T-helper 1 cell (primary cell): ENCODE results near the gene A2M.

Source experiments
- DNase-seq, 5 donors: peaks; one replicate each; pipeline ENCODE4 v3.0.0-alpha.2; 2012 to 2020

A2M gene

DNA sequence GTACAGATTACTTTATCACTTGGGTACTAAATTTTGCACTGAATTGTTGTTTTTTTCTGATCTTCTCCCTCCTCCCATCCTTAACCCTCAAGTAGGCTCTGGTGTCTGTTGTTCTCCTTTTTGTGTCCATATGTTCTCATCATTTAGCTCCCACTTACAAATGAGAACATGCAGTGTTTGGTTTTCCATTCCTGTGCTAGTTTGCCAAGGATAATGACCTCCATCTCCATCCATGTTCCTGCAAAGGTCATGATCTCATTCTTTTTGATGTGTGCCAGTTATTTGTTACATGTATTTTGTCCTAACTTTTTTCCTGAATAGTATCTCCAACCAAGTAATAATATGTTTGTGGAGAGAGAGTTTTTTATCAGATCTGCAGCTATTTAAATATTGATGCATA, 44.2 kb downstream of the A2M start:
- no peak for DNase-seq

DNA sequence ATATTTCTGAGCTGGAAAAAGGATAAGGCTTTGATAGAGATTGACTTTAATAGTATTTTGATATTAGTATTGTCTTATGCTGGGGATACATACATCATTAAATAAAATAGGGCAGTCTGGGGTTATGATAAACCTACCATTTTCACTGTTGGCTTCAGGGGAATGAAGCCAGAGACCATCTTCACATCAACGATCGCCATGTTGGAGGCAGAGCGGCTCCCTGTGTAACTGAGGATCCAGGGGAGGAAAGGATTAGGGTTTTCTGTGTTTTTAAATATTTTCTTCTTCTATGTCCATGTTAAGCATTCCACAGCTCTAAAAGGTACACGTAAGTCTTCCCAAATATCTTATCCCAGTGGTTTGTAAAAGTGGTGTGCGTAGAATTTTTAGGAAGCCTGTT, 45.4 kb downstream of the A2M start:
- no peak for DNase-seq

DNA sequence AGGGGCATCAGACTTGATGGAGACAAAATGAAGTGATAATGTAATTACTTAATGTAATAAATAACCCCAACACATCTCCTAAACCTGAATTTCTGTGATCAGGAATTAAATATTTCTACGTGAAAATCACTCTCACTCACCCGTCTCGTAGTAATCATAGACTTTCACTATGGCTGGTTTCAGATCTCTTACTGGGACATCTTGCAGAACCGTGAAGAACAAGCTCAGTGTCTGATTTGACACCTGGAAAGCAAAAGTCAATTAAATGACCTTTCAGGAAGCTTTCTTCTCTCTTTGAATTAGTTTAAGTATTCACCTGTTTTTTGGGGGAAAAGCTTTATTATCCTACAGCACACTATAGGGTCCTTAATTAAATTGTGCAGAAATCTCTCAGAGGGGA, 47.1 kb downstream of the A2M start:
- no peak for DNase-seq

DNA sequence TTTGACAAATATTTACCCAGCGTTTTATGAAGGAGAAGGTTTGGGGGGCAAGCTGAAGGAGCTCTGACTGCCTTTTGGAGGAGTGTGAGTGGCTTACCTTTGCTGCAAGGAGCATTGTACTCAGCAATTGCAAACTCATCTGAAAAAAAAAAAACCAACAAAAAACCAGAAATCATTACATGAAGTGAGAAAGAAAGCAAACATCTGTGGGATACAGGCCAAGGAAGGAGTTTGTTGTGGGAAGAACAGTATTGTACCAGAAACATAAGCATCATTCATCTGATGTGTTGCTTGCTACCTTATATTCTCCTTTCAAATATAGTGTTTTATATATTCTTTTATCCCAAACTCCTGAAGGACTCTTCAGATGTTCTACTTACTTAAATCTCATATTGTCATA, 47.6 kb downstream of the A2M start:
- DNase-seq: no peak

DNA sequence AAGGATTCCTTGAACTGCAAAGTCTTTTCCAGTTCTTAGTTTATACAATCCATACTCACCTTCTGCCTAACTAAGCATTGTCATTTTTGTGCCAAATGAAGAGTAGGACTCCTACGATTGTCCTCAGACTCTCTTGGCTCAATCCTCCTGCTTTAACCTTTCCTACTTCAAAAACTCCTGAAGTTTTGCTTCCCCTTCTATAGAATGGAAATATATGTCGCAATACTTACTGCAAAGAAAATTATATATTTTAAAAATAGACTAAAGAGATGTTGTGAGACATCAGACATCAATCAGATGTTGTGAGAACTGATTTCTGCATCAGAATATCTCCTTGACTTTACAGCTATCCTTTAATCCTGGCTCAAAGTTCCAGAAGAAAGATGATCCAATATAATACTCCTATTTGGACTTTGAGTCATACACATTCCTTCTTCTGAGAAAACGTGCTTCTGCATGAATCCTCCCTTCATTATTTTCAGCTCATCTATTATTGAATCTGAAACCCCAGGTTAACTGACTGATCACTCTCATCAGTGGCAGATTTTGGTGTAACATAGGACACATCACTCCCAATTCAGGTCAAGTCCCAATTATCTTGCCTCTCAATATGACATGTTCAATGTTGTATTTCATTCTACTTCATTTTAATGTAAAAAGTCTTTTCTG, 48.8 kb downstream of the A2M start:
- no peak for DNase-seq

DNA sequence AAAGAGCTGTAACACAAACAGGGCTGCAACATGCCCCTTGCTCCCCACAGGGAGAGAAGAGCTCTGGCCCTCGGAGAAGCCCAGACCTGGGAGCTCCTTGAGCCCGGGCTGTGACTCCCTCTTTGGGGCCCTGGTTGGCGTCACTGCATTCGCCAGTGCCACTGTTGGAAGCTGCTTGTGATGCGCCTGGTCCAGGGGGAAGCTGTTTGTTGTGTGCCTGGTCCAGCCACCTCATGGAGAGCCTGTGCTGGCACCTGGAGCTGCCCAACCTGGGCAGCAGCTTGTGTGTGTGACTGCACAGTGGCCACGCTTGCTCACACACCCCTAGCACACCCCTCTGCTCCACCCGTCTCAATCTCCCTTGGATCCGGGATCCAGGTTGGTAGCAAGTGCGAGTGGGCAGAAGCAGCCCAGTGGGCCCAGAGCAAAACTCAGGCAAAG, 49.5 kb downstream of the A2M start:
- DNase-seq: no peak

DNA sequence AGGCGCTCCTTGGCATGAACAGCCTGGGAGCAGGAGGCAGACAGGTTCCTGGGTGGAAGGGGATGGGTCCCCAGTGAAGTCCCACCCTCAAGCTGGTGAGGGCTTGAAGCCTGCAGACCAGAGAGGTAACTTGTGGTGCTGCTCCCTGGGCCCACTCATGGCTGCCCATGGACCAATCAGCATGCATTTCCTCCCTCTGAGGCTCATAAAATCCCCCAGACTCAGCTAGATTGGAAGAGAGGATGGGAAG, 50.2 kb downstream of the A2M start:
- DNase-seq: no peak

DNA sequence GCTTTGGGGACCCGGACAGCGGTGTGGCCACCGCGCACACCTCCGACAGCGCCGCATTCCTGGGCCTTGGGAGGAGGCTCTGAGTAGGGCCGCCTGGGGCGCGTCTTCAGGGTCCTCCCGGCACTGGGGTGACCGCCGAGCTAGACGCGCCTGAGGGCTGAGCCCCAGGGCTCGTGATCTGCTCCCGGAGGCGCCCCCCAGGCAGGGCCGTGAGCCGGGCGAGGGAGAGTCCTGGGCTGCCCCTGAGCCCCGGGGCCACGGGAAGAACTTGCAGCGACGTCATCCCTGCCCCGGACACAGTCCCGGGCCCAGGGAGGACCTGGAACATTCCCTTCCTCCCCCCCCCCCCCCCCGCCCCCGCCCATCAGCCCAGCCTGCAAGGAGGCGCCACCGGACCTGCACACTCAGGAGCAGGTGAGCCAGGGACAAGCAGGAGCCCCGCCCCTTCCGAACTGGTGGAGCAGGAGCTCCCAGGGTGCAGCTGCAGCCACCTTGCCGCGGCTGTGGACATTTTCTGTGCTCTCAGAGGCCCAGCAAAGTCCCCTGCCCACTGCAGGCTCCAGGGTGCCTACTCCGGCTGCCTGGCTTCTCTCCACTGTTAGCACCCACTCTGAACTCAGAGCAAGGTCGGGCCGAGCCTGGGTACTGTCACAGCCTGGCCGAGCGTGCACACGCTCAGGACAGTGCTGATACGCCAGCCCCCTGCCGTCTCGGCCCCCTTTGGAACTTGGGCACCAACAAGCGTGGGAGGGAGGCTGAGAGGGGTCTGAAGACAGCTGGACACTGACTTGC, 50.7 kb downstream of the A2M start:
- peak in 2 of 5 donors; percentile 10 to 11 for DNase-seq

DNA sequence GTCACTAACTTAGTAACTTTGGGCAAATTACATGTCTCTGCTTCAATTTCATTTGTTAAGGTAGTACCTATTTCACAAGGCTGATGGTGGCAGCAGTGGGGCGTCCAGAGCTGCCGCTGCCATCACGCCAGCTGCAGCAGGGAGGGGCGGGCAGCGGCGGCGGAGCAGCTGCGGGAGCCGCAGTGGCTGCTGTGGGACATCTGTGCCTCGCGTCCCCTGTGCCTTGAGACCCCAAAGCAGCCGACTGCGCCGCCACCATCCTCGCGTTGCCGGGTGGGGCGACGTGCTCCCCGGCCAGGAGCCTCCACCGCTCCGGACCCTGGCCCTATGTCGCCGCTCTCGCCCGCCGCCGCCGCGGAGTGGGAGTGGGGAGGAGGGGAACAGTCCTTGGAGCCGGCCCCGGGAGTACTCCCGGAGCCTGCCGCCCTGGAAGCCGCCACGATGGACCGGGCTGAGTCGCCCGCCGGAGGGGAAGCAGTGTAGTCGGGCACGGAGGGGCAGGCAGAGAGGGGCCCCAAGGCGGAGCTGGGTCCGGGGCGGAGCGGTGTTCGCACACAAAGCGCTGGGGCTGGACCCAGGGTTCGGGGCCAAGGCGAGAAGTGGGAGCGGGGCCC, 51.4 kb downstream of the A2M start:
- peak in 4 of 5 donors; percentile 17 to 51 (median 36) for DNase-seq

DNA sequence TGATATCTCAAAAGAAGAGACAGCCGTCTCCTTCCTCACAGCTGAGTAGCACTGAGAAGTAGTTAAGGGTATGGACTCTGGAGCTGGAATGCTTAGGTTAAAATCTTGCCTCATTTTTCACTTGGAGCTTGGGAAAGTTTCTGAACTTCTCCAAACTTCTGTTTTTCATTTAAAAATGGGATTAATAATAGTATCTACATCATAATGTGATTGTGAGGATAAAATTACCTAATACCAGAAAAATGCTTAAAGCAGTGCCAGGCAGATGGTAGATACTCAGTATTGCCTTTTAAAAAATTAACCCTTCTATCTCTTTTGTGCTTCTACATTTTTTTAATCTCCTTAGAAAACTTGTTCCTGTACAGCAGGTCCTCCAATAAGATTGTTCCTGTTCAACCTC, 63.1 kb downstream of the A2M start:
- no peak for DNase-seq

DNA sequence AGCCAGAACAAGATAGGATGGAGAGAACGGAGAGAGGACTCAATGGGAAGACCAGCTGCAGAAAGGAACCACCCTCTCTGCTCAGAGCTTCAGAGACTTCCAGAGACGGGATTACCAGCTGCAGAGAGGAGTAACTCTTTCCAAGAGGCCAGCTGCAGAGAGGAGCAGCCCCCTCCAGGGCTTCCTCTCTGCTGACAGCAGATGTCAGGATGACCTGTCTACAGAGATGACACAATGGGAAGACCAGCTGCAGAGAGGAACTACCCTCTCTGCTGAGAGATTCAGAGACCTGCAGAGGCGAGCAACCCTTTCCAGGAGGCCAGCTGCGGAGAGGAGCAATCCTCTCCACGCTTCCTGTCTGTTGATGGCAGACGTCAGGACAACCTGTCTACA, 64.6 kb downstream of the A2M start:
- no peak for DNase-seq

DNA sequence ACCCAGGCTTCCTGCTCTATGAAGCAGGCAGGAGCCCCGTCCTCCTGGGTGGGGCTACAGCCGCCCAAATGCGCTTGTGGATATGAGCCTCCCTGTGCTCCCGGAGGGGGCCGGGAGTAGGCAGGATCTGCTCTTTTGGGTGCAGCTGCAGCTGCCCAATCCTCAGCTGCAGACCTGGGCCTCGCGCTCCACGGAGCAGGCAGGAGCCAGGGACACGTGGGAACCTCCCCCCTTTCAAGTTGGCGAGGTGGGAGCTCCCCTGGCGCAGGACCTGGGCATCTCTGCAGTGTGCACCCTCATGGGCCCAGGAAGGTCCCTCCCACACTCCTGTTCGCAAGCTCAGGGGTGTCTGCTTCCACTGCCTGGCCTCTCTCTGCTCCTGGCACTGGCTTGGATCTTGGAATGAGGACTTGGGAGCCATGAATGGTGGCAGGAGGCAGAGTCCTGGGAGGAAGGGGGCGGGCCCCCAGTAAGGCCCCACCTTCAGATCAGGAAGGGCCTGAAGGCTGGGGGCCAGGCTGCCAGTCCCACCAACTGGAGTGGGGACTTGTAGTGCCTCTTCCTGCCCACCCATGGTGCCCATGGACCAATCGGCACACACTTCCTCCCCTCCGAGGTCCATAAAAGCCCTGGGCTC, 65.1 kb downstream of the A2M start:
- no peak for DNase-seq

DNA sequence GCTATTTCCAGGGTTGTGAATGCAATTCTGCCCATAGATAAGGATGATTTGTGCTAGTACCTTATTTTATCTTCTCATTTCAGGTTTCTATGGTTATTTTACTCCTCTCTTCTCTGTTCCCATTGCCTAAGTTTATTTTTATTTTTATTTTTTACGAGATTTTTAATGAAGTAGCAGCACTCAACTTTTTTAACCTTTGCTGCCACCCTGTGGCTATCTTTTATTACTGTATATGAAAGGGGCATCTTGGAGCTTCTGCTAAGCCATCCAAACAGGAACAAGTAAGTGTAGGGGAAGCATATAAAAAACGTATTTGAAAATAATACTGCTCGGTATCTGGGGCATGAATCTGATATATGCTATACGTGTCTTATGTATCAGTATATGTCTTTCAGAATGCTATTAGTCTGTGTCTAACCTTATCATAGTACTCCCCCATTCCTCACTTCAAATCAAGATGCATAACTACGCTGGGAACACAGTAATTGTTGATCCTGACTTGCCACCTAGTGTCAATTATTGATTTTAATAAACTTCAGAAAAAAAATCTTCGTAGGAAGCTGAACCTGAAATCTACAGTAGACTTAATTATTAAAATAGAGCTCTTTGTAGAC, 66.1 kb downstream of the A2M start:
- DNase-seq: peak in 2 of 5 donors; percentile 36 to 41

DNA sequence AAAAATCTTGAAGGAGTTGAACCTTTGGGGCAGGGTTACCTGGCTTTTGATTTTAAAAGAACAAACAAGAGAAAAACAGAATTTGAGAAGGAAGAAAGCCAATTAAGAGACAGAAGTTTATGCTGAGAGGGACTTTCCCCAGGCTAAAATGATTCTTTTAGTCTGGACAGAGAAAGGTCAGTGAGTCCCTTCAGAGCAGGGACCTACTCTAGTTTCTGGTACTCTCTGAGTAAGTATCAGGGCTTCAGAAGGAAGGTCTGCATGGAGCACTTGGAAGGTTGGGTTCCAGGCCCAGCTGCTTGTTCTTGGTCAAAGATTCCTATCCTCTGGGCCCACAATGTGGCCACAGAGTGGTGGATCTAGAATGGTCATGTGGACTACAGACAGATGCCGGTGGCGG, 66.8 kb downstream of the A2M start:
- no peak for DNase-seq

DNA sequence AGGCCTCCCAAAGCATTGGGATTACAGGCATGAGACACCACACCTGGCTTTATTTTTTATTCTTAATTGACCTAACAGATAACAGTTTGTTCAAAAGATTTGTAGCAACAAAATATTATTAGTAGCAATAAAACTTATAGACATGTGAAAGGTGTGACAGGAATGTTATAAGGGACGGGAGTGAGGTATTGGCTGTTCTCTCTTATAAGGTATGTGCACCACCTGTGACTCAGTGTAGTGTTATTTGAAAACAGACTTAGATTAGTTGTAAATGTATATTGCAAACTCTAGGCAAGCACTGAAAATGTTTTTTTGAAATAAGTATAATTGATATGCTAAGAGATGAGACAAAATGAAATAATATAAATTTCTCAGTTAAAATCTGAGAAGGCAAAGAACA, 68.6 kb downstream of the A2M start:
- DNase-seq: no peak

DNA sequence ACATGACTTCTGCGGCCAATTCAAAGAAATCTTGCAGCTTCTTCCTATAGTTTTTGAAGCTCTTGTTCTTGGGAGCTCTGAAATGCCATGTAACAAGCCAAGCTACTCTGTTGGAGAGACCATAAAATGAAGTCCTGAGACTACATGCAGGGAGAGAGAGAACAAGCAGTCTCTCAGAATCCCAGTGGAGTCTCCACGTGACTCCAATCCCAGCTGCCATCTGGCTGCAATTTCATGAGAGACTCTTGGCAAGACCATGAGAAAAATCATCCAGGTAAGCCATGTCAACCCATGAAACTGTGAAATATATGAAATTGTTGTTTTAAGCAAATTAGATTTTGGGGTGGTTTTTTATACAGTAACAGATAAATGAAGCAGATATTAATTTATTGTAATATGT, 72.0 kb downstream of the A2M start:
- no peak for DNase-seq

DNA sequence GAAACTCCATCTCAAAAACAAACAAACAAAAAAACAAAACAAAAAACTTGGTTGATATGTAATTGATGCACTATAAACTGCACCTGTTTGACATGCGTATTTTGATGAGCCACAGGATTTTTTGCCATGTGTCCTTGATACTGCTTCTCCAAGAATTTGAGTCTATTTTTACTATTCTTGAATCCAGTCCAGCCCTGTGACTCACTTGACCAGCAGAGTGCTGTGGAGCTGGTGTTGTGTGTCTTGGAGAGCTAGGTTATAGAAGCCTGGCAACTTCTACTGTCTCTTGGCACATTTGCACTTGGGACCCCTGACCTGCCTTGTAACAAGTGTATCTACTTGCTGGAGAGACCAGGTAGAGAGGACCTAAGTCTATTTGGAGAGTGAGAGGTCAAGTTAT, 74.4 kb downstream of the A2M start:
- no peak for DNase-seq

DNA sequence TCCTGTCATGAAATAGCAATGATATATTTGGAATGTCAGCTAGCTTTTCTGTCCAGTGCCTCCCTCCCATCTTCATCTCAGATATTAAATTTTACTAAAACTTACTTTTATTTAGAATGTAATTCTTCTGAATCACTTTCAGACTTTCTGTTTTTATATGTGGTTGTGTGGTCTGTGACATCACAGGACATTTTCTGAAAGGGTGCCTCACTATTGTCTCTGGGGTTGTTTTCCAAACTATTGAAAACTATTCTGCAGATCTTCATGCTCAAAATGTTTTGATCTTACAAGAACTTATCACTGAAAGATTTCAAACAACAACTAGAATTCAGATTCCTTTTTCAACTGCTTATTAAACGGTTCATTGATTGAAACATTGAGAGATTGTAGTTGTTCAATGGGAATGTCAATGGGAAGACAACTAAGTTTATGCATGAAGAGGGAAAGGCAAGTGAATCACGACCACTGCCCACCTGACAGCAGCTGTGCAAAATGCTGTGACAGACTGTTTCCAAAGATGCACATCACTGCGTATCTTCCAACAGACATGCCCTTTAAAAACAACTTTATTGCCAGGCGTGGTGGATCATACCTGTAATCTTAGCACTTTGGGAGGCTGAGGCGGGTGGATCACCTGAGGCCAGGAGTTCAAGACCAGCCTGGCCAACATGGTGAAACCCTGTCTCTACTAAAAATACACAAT, 75.1 kb downstream of the A2M start:
- no peak for DNase-seq

DNA sequence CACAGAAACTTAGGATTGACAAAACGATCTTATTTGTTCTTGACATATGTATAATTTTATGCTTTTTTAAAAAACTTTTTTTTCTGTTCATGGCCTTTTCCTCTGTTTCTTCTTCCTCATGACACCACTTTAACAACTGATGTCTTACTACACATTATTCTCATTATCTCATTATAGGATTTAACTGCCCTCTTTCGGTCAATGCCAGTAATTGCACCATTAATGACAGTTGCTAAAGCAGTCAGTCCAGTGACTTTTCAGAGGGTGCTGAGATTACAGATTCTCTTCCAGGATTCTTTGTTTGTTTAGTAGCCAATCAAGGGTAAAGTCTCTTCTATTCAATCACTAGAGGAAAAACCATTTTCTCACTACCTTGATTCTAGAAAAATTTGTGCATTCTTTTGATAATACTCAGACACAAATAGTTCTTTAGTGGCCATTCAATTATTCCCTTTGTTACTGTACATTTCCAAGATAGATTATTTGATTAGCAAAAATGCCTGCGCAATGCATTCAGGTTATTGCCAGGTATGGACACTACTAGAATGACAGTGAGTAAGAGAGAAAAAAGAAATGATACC, 76.2 kb downstream of the A2M start:
- DNase-seq: peak in 1 of 5 donors; percentile 45

DNA sequence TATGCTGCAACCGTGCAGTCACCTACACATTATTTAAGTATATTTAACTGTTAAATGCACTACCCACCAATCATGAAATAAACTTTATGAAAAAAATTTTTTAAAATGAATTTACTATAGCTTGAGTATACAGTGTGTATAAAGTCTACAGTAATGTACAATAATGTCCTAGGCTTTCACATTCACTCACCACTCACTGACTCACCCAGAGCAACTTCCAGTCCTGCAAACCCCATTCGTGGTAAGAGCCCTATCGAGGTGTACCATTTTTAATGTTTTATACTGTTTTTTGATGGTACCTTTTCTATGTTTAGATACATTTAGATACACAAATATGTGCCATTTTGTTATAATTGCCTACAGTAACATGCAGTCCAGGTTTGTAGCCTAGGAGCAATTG, 78.3 kb downstream of the A2M start:
- DNase-seq: no peak

DNA sequence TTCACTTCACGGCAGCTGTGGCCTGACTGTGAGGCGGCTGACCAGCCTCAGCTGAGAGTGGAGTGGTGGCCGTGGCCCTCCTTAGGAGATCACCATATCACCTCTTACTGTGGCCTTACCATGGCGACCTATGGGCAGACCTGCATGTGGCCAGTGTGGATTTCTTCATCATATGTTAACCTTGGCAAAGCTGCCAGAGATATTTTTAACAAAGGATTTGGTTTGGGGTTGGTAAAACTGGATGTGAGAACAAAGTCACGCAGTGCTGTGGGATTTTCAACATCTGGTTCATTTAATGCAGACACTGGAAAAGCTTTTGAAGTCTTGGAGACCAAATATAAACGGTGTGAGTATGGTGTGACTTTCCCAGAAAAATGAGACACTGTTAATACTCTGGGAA, 79.5 kb downstream of the A2M start:
- no peak for DNase-seq

DNA sequence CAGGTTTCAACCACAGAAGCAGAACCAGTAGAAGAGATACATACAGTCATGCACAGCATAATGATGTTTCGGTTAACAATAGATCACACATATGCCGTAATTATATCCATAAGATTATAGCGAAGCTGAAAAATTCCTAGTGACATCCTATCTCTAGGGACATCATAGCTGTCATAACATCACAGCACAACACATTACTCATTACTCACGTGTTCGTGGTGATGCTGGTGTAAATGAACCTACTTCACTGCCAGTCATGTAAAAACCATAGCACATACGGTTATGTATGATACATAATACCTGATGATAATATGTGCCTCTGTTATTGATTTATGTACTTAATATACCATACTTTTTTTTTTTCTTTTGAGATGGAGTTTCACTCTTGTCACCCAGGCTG, 81.6 kb downstream of the A2M start:
- no peak for DNase-seq
